GM18519 (cell line): ENCODE data around the gene PPP1R8.
"Not testable (repeated sequence)": the region's sequence is repeated elsewhere in the genome, so short reads cannot be mapped to it uniquely, and the experiment has no call there.

Experiments
- ATAC-seq: cut with Tn5 transposase; IDR thresholded peaks from one replicate; pipeline ENCODE4 v1.9.1; 2021; ENCODE audit warnings: mild to moderate bottlenecking, moderate library complexity; ENCODE audit not compliant: unreplicated experiment, low FRiP score

PPP1R8 gene

DNA sequence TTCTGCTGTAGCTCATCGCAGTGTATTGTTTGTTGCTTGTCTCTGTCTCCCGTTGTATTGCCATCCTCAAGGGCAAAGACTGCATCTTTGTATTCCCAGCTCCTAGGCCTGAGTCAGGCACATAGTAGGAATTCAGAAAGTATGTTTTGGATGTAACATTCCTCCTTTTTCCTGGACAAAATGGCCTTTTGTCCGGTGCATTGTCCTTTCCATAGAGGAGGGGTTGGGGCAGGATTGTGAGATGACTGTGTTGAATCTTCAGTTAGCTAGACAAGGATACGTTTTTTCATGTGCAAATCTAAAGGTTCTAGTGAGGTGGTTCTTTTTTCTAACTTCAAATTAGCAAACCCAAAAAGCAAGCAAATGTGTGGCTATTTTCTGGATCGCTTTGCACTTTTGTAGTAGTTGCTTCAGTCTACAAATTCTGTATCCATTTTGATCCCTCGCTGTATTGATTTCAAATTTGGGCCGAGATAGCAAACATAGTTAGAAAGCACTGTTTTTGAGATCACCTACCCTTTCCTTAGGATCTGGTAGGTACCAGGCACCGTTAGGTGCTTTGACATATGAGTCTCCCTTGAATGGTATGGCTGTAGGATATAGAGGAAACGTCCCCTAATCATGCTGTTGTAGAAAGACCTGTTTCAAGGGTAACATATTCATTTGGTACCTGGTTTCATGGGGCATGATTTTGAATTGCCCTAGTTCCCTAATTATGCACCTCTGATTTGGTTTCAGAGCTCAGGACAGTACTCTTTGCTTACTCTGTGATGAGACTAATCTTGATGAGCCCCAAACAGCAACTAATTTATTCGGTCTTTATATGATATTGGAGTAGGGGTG lies 1.2 kb downstream of the PPP1R8 start:
- no peak for ATAC-seq

- no peak for ATAC-seq
These were observed 2.2 kb downstream of the PPP1R8 start for GRCh38 chr1:27832762-27833161.

DNA sequence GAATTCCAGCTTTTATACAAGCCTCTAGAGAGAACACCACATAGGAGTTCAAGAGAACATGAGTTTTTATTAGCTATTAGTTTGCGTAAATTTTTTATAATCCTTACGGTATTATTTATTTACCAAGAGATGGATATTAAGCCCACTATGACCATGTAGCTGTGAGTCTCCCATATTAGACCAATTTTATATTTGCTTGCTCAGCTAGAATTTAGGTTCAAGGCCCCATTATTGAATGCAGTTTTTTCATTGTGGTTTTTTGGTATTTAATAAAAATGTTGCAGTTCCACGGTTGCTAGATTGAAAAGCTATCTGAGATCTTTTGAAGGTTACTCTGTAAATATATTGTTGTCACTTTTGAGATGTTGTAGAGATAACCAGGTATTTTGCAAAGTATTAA lies 2.9 kb downstream of the PPP1R8 start:
- no peak for ATAC-seq

DNA sequence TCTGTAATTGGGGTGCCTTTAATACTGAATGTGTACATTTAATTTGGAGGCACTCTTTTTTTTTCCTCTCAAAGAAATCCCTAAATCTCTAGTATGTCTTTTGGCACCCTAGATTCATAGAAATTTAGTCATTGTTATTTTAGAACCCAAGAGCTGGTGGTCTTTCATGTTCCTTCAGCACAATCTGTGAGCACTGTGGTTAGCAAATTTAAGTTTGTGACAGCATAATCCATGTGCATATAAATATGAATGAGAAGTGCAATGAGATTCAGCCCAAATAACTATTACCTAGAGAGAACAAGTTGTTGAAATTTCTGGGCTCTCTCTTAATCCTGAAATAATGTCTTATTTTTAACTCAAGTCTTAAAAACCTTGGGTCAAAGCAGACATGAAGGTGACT lies 4.5 kb downstream of the PPP1R8 start:
- no peak for ATAC-seq

DNA sequence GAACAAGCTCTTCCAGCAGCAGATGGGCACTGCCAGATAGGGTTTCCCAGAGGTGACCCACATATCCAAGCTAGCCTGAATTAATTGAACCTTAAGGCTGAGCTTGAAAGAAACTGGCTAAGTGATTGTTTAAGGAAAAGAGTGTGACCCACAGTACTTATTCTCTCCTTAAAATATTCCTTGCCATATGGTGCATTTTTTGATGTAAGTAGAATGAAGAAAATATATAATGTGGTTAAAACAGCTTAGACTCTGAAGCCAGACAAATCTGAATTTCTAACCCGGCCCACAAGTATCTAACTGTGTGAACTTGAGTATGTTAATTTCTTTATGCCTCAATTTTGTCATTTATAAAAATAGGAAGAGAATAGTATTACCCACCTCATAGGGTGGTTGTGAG lies 4.9 kb downstream of the PPP1R8 start:
- ATAC-seq: no peak

GRCh38 chr1:27849951-27850350 lies 19.4 kb downstream of the PPP1R8 start:
- no peak for ATAC-seq

- no peak for ATAC-seq
These were observed 24.5 kb downstream of the PPP1R8 start for GRCh38 chr1:27855085-27855484.

GRCh38 chr1:27856561-27857343 lies 26.2 kb downstream of the PPP1R8 start:
- no peak for ATAC-seq

DNA sequence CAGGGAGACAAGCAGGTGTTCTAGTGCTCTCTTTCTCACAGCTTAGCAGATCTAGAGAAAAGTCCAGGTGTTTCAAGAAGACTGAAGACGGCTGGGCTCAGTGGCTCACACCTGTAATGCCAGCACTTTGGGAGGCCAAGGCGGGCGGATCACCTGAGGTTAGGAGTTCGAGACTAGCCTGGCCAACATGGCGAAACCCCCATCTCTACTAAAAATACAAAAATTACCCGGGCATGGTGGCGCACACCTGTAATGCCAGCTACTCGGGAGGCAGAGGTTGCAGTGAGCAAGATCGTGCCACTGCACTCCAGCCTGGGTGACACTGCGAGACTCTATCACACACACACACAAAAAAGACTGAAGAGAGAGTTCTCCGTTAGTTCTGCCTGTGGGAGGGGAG lies 27.0 kb downstream of the PPP1R8 start:
- ATAC-seq: not testable (repeated sequence)

- no peak for ATAC-seq
These were observed 27.7 kb downstream of the PPP1R8 start for GRCh38 chr1:27858072-27858948.

GRCh38 chr1:27858949-27859576 lies 28.5 kb downstream of the PPP1R8 start:
- ATAC-seq: no peak

DNA sequence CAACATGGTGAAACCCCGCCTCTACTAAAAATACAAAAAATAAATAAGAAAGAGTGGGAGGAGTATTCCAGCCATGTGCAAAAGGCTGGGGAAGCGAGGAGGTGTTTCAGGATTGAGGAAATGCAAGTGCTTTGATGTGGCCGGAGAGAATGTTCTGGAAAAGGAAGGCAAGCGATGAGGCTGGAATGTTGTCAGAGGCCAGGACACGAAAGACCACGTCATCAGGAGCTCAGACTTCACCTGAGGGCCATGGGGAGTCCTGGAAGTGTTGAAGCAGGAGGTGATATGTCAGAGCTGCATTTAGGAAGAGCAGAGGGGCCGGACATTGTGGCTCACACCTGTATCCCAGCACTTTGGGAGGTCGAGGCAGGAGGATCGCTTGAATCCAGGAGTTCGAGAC lies 30.9 kb downstream of the PPP1R8 start:
- no peak for ATAC-seq

DNA sequence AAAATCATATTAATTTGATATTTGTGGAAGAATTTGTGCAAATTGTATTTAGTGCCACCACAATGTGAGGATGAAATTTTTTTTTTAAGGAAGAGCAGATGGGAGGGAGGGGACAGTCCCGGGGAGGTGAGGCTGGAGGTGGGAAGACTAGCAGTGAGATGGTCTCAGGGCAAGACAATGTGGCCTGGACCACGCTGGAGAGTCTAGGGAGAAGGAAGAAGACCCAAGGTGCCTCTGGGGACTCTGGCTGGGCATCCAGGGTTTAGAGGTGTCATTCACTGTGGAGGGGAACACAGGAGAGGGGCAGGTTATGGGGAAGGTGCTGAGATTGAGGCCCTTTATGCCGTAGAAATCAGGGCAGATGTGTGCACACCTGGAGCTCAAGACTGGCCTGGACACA lies 31.4 kb downstream of the PPP1R8 start:
- no peak for ATAC-seq

- ATAC-seq: no peak
These were observed 32.3 kb downstream of the PPP1R8 start for GRCh38 chr1:27862671-27863537.

GRCh38 chr1:27863538-27863915 lies 32.9 kb downstream of the PPP1R8 start:
- no peak for ATAC-seq

DNA sequence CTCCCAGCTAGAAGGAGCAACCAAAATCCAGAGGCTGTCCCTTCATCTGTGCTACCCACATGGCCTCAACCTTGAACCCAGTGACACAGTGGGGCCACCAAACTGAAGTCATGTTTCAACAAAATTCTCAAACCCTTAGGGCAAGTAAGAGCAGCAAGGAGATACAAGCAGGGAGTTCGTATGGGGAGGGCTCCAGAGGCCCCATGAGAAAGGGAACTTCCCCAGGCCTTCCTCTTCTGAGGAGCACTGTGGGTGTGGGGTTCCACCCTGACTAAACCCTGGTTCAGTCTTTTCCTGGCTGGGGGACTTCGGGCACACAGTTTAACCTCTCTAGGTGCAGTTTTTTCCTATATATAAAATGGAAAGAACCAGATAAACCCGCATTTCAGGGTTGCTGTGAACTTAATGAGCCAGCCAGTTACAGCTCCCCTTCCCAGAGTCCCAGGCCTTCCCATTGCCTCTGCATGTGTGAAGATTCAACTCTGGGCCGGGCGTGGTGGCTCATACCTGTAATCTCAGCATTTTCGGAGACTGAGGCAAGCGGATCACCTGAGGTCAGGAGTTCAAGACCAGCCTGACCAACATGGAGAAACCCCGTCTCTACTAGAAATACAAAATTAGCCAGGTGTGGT lies 33.8 kb downstream of the PPP1R8 start:
- no peak for ATAC-seq

- ATAC-seq: no peak
These were observed 35.2 kb downstream of the PPP1R8 start for GRCh38 chr1:27865821-27866220.

DNA sequence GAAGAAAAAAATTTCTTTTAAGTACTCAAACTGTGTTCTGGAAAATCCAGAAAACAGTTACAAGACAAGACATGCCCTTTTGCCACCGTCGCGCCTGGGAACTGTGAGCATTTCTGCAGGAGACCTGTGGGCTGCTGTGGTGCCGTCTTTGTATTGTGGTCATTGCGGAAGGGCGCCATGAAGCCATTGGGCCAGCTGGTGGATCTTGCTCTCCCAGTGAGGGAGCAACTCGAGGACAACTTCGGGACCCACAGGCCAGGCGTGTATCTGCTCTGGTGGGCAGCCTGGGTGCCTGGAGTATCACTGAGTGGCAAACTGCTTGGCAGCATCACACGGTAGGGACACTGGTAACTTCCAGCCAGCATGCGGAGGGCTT lies 38.0 kb downstream of the PPP1R8 start:
- ATAC-seq: no peak
